GM18873 (cell line): ENCODE data around the gene BLOC1S3.
"Not testable (repeated sequence)": the region's sequence is repeated elsewhere in the genome, so short reads cannot be mapped to it uniquely, and the experiment has no call there.

Source experiments
- ATAC-seq: cut with Tn5 transposase; IDR thresholded peaks from one replicate; pipeline ENCODE4 v1.9.1; 2021; ENCODE audit warnings: mild to moderate bottlenecking, moderate library complexity, moderate number of reproducible peaks; ENCODE audit not compliant: unreplicated experiment, low FRiP score

The BLOC1S3 gene

DNA sequence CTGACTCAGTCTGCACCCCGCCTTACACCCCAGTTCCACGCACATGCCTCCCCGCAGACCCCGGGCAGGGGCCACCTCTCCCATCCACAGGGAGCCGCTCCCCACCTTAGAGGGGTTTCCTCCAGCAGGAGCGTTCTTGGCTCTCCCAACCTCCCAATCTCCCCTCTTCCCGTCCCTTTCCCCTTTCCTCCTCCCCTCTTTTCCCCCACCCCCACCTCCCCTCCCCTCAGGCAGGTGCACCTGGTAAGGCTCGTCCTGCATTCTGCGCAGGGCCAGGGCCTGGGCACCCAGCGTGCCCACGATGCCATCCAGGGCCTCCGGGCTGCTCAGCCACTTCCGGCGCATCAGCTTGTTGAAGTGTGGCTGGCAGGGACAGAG lies 39.4 kb downstream of the BLOC1S3 start:
- ATAC-seq, result no peak

DNA sequence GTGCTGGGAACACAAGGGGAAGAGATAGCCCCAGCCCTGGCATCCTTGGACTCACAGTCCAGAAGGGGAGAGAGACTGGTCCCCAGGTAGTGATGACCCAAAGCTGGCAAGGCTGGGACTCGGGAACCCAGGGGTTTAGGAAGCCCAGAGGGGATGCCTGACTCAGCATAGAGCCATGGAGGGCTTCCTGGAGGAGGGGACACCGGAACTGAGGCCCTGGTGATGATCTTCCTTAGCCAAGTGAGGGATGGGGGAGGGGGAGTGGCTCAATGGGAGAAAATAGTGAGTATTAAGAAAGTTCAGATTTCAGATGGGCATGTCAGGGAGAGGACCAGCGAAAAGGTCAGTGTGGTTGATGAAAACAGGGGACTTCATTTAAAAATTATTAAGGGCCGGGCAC lies 39.8 kb downstream of the BLOC1S3 start:
- ATAC-seq, result no peak

DNA sequence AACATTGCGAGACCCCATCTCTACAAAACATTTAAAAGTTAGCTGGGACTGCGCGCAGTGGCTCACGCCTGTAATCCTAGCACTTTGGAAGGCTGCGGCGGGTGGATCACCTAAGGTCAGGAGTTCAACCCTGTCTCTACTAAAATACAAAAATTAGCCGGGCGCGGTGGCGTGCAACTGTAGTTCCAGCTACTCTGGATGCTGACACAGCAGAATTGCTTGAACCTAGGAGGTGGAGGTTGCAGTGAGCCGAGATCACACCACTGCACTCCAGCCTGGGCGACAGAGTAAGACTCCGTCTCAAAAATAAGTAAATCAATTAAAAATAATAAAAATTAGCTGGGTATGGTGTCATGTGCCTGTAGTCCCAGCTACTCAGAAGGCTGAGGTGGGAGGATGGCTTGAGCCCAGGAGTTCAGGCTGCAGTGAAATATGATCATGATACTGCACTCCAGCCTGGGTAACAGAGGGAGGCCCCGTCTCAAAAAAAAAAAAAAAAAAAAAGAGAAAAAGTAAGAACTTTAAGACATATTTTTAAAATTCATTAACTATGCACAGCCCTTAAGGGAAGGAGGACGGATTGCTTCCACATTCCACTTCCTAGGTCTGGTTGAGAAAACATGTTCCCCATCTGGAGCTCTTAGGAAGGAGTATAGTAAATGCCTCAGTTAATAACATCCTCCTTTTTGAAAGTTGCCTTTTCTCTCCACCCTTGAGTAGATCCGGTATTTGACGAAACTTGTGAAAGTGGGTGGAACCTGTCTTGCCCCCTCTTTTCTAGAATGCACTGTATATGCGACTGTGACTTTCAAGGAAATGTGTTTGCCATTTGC lies 40.5 kb downstream of the BLOC1S3 start:
- ATAC-seq, result no peak

DNA sequence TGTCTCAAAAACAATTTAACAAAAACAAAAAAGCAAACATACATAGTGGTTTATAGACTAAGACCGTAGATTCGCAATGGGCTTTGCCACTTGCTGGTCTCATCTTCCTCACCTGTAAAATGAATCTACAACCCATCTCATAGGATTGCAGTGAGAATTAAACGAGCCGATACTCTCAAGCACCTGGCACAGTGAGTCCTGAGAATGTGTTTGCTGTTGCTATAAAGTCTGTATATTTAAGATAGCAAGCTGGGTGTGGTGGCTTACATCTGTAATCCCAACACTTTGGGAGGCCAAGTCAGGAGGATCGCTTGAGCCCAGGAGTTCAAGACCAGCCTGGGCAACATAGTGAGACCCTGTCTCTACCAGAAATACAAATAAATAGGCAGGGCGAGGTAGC lies 44.1 kb downstream of the BLOC1S3 start:
- no peak for ATAC-seq

DNA sequence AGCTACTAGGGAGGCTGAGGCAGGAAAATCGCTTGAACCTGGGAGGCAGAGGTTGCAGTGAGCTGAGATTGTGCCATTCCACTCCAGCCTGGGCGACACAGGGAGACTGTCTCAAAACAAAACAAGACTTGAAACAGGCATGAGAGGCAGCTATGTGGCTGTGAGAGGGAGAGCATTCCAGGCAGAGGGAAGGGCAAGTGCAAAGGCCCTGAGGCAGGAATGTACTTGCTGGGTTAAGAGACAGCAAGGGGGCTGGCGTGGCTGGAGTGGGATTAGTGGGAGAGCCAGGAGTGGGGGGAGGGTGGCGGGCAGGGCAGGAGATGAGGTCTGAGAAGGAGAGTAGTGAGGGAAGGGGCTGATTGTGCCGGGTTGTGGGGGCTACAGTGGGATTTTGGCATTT lies 45.3 kb downstream of the BLOC1S3 start:
- no peak for ATAC-seq

DNA sequence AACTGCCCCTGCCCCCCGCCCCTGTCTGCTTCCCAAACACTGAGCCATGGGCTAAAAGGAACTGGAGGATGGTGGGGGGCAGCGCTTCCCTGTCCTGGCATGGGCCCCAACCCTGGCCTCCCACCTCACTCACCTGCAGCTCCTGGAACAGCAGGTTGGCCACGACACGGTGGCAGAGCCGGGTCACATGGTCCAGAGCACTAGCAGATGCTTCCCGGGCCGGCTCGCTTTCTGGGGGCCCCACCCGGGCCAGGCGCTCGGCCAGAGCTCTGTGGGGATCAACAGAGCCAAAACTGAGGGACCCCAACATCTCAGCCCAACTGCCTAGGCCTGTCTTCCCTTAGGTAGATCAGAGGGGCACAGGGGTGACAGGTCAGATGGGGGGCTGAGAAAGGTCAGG lies 46.1 kb downstream of the BLOC1S3 start:
- ATAC-seq, result no peak

DNA sequence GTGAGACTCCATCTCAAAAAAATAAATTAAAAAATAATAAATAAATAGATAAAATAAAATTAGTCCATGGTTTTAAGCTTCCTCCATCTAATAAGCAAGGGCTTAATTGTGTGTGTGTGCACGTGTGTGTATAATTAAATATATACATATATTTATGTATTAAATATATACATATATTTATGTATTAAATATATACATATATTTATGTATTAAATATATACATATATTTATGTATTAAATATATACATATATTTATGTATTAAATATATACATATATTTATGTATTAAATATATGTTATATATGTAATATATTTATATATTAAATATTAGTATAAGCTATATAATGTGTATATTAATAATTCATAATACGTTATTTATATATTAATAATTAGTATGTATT lies 50.5 kb downstream of the BLOC1S3 start:
- ATAC-seq, result not testable (repeated sequence)
